ENCODE measurements around the gene KRT77.
"Not testable (repeated sequence)": the region's sequence is repeated elsewhere in the genome, so short reads cannot be mapped to it uniquely, and the experiment has no call there.

Gene KRT77

GRCh38 chr12:52722680-52723079, 19.4 kb upstream of the KRT77 start:
- no peak for DNase-seq (ENCODE audit: low spot score)

- no peak for DNase-seq (ENCODE audit: low spot score)
Measured at GRCh38 chr12:52721838-52722470, 18.6 kb upstream of the KRT77 start.

- DNase-seq (ENCODE audit: low spot score), result no peak
Measured at GRCh38 chr12:52720365-52720886, 17.1 kb upstream of the KRT77 start.

GRCh38 chr12:52716061-52716460, 12.7 kb upstream of the KRT77 start:
- DNase-seq (ENCODE audit: low spot score), result no peak

GRCh38 chr12:52715416-52715815, 12.1 kb upstream of the KRT77 start:
- no peak for DNase-seq (ENCODE audit: low spot score)

- no peak for DNase-seq (ENCODE audit: low spot score)
Measured at GRCh38 chr12:52714887-52715281, 11.6 kb upstream of the KRT77 start.

- DNase-seq (ENCODE audit: low spot score), result no peak
Measured at GRCh38 chr12:52713960-52714886, 10.9 kb upstream of the KRT77 start.

- DNase-seq (ENCODE audit: low spot score), result not testable (repeated sequence)
Measured at GRCh38 chr12:52712122-52712521, 8.8 kb upstream of the KRT77 start.

GRCh38 chr12:52710730-52711129, 7.4 kb upstream of the KRT77 start:
- no peak for DNase-seq (ENCODE audit: low spot score)

GRCh38 chr12:52708010-52708409, 4.7 kb upstream of the KRT77 start:
- no peak for DNase-seq (ENCODE audit: low spot score)

- no peak for DNase-seq (ENCODE audit: low spot score)
Measured at GRCh38 chr12:52704464-52704863, 1.1 kb upstream of the KRT77 start.

GRCh38 chr12:52703878-52704277, 554 bp upstream of the KRT77 start:
- DNase-seq (ENCODE audit: low spot score), result no peak

- no peak for DNase-seq (ENCODE audit: low spot score)
Measured at GRCh38 chr12:52702338-52702737, 986 bp downstream of the KRT77 start.

- no peak for DNase-seq (ENCODE audit: low spot score)
Measured at GRCh38 chr12:52701281-52701680, 2.0 kb downstream of the KRT77 start.

GRCh38 chr12:52699960-52700359, 3.4 kb downstream of the KRT77 start:
- no peak for DNase-seq (ENCODE audit: low spot score)

GRCh38 chr12:52699373-52699772, 4.0 kb downstream of the KRT77 start:
- DNase-seq (ENCODE audit: low spot score), result no peak

GRCh38 chr12:52698651-52699340, 4.5 kb downstream of the KRT77 start:
- DNase-seq (ENCODE audit: low spot score), result no peak

- no peak for DNase-seq (ENCODE audit: low spot score)
Measured at GRCh38 chr12:52697058-52697582, 6.2 kb downstream of the KRT77 start.

- no peak for DNase-seq (ENCODE audit: low spot score)
Measured at GRCh38 chr12:52696588-52696987, 6.7 kb downstream of the KRT77 start.

- DNase-seq (ENCODE audit: low spot score), result no peak
Measured at GRCh38 chr12:52695039-52695438, 8.3 kb downstream of the KRT77 start.

- DNase-seq (ENCODE audit: low spot score), result no peak
Measured at GRCh38 chr12:52694151-52694550, 9.2 kb downstream of the KRT77 start.

- DNase-seq (ENCODE audit: low spot score), result no peak
Measured at GRCh38 chr12:52693261-52693660, 10.1 kb downstream of the KRT77 start.

Measured in left forelimb (tissue), 1 donor.